Thoracic aorta endothelial cell (primary cell): ENCODE measurements around the gene GLCCI1. TPM values are rescaled to one million over a fixed set of nuclear protein-coding genes. Genes with fewer than 3 reads are reported as not detected.

Source experiments
- total RNA-seq: library from RNA; depleted of rRNA; stranded (reverse); fragments of >200 nt; gene quantifications from 2 replicates; pipeline ENCODE4 v1.2.3, GENCODE V29; 2012

The GLCCI1 gene
- 4.0 and 4.3 TPM in 2 replicates for total RNA-seq

GRCh38 chr7:7968544-7969305, at the start of gene GLCCI1:
Gene GLCCI1 (plus strand): TSS chr7:7968796. CDS start chr7:7969351, 555 bp downstream.

